Ishikawa (cell line): ENCODE measurements around the gene DCHS2.

ENCODE experiments used
- CEBPB ChIP-seq: IDR thresholded peaks from 2 replicates; pipeline ENCODE4 v1.6.1; 2012
- CREB1 ChIP-seq: IDR thresholded peaks from 2 replicates; pipeline ENCODE4 v1.6.1; 2012; ENCODE audit warnings: low read depth
- EGR1 ChIP-seq: IDR thresholded peaks from 2 replicates; pipeline ENCODE4 v1.6.1; 2012
- EP300 ChIP-seq: IDR thresholded peaks from 2 replicates; pipeline ENCODE4 v1.6.1; 2012; ENCODE audit warnings: borderline replicate concordance
- NFIC ChIP-seq: IDR thresholded peaks from 2 replicates; pipeline ENCODE4 v1.6.1; 2012
- RAD21 ChIP-seq: IDR thresholded peaks from 2 replicates; pipeline ENCODE4 v1.6.1; 2012; ENCODE audit warnings: low read depth
- TCF12 ChIP-seq: IDR thresholded peaks from 2 replicates; pipeline ENCODE4 v1.6.1; 2012; ENCODE audit warnings: low read depth
- YY1 ChIP-seq: IDR thresholded peaks from 2 replicates; pipeline ENCODE4 v1.6.1; 2012; ENCODE audit warnings: low read depth
- TF ChIP-seq, protein P1 (sequence below): IDR thresholded peaks from 2 replicates; pipeline ENCODE4 v1.6.1; 2012
- TF ChIP-seq, protein P2 (sequence below): IDR thresholded peaks from 2 replicates; pipeline ENCODE4 v1.6.1; 2012; ENCODE audit warnings: low read depth, mild to moderate bottlenecking
- TF ChIP-seq, protein P3 (sequence below): IDR thresholded peaks from 2 replicates; pipeline ENCODE4 v1.6.1; 2012

DNA sequence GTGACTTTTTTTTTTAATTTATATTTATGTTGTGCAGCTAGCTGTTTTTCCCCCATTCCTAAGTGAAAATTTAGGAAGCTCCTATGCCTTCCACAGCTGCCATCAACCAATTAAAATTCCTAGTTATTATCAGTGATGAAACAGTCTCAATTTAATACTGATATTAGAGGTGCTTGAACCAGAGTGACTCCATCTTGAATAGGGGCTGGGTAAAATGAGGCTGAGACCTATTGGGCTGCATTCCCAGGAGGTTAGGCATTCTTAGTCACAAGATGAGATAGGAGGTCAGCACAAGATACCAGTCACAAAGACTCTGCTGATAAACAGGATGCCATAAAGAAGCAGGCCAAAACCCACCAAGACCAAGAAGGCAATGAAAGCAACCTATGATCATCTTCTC is 136.7 kb downstream of the DCHS2 start:
- TF ChIP-seq YY1 (no peak), CEBPB (no peak), EP300 (no peak), CREB1 (no peak), TCF12 (no peak), EGR1 (no peak), NFIC (no peak), RAD21 (no peak)
- TF ChIP-seq, protein P1, sequence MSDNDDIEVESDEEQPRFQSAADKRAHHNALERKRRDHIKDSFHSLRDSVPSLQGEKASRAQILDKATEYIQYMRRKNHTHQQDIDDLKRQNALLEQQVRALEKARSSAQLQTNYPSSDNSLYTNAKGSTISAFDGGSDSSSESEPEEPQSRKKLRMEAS = no peak
- TF ChIP-seq, protein P2, sequence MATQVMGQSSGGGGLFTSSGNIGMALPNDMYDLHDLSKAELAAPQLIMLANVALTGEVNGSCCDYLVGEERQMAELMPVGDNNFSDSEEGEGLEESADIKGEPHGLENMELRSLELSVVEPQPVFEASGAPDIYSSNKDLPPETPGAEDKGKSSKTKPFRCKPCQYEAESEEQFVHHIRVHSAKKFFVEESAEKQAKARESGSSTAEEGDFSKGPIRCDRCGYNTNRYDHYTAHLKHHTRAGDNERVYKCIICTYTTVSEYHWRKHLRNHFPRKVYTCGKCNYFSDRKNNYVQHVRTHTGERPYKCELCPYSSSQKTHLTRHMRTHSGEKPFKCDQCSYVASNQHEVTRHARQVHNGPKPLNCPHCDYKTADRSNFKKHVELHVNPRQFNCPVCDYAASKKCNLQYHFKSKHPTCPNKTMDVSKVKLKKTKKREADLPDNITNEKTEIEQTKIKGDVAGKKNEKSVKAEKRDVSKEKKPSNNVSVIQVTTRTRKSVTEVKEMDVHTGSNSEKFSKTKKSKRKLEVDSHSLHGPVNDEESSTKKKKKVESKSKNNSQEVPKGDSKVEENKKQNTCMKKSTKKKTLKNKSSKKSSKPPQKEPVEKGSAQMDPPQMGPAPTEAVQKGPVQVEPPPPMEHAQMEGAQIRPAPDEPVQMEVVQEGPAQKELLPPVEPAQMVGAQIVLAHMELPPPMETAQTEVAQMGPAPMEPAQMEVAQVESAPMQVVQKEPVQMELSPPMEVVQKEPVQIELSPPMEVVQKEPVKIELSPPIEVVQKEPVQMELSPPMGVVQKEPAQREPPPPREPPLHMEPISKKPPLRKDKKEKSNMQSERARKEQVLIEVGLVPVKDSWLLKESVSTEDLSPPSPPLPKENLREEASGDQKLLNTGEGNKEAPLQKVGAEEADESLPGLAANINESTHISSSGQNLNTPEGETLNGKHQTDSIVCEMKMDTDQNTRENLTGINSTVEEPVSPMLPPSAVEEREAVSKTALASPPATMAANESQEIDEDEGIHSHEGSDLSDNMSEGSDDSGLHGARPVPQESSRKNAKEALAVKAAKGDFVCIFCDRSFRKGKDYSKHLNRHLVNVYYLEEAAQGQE = no peak
- TF ChIP-seq, protein P3, sequence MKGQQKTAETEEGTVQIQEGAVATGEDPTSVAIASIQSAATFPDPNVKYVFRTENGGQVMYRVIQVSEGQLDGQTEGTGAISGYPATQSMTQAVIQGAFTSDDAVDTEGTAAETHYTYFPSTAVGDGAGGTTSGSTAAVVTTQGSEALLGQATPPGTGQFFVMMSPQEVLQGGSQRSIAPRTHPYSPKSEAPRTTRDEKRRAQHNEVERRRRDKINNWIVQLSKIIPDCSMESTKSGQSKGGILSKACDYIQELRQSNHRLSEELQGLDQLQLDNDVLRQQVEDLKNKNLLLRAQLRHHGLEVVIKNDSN = no peak
